ENCODE results near the gene HHIPL1.

The HHIPL1 gene

GRCh38 chr14:99696929-99697328 is 52.0 kb downstream of the HHIPL1 start:
- in situ Hi-C loops (cut with HindIII; ENCODE audit: low pct_ligation_motif_present, low sequenced_read_pairs) = no loop called here
- no peak for TF ChIP-seq CTCF (IDR thresholded peaks at IDR 0.05; ENCODE audit: low read depth, low read length, missing control alignments)
- Histone ChIP-seq H3K27ac (no peak overlapping the region), H3K4me3 (ENCODE audit: low read depth, low read length) (no peak overlapping the region), H3K27me3 (replicated peaks) (no peaks in the 10 kb centered on the region), H3K36me3 (replicated peaks) (no peaks in the 10 kb centered on the region)
- DNase-seq = no peak

GRCh38 chr14:99698236-99698635 is 53.3 kb downstream of the HHIPL1 start:
- in situ Hi-C loops (cut with HindIII; ENCODE audit: low pct_ligation_motif_present, low sequenced_read_pairs) = no loop called here

GRCh38 chr14:99698642-99699041 is 53.7 kb downstream of the HHIPL1 start:
- in situ Hi-C loops (cut with HindIII; ENCODE audit: low pct_ligation_motif_present, low sequenced_read_pairs) = no loop called here
- H3K27me3 ChIP-seq (replicated peaks) = no peaks in the 10 kb centered on the region

More at GRCh38 chr14:99698236-99698635, 53.3 kb downstream of the HHIPL1 start:
- H3K27me3 ChIP-seq (replicated peaks) = no peaks in the 10 kb centered on the region
- no peak for TF ChIP-seq CTCF (IDR thresholded peaks at IDR 0.05; ENCODE audit: low read depth, low read length, missing control alignments)
- H3K4me3 ChIP-seq (ENCODE audit: low read depth, low read length) = no peak overlapping the region
- no peak overlapping the region for H3K27ac ChIP-seq
- no peaks in the 10 kb centered on the region for H3K36me3 ChIP-seq (replicated peaks)
- DNase-seq = no peak

GRCh38 chr14:99699085-99699760 is 54.3 kb downstream of the HHIPL1 start:
- no peak for DNase-seq
- Histone ChIP-seq H3K36me3 (replicated peaks) (no peaks in the 10 kb centered on the region), H3K27me3 (replicated peaks) (no peaks in the 10 kb centered on the region), H3K4me3 (ENCODE audit: low read depth, low read length) (no peak overlapping the region), H3K27ac (no peak overlapping the region)
- TF ChIP-seq CTCF (IDR thresholded peaks at IDR 0.05; ENCODE audit: low read depth, low read length, missing control alignments) = no peak
- in situ Hi-C loops (cut with HindIII; ENCODE audit: low pct_ligation_motif_present, low sequenced_read_pairs) = no loop called here

More at GRCh38 chr14:99698642-99699041, 53.7 kb downstream of the HHIPL1 start:
- Histone ChIP-seq H3K4me3 (ENCODE audit: low read depth, low read length) (no peak overlapping the region), H3K36me3 (replicated peaks) (no peaks in the 10 kb centered on the region), H3K27ac (no peak overlapping the region)
- no peak for DNase-seq
- TF ChIP-seq CTCF (IDR thresholded peaks at IDR 0.05; ENCODE audit: low read depth, low read length, missing control alignments) = no peak

- no peak overlapping the region for H3K4me3 ChIP-seq (ENCODE audit: low read depth, low read length)
- H3K36me3 ChIP-seq (replicated peaks) = no peaks in the 10 kb centered on the region
- in situ Hi-C loops (cut with HindIII; ENCODE audit: low pct_ligation_motif_present, low sequenced_read_pairs) = loop anchor here (25.0 kb wide), 1 partner anchor 187 kb away; no protein-coding TSS in a partner anchor
- no peak overlapping the region for H3K27ac ChIP-seq
- H3K27me3 ChIP-seq (replicated peaks) = no peaks in the 10 kb centered on the region
- no peak for DNase-seq
- TF ChIP-seq CTCF (IDR thresholded peaks at IDR 0.05; ENCODE audit: low read depth, low read length, missing control alignments) = no peak
Measured at GRCh38 chr14:99699861-99700260, 54.9 kb downstream of the HHIPL1 start.

- no peak for TF ChIP-seq CTCF (IDR thresholded peaks at IDR 0.05; ENCODE audit: low read depth, low read length, missing control alignments)
- no peaks in the 10 kb centered on the region for H3K36me3 ChIP-seq (replicated peaks)
- H3K27ac ChIP-seq = no peak overlapping the region
- DNase-seq = no peak
- H3K27me3 ChIP-seq (replicated peaks) = no peaks in the 10 kb centered on the region
- H3K4me3 ChIP-seq (ENCODE audit: low read depth, low read length) = no peak overlapping the region
- in situ Hi-C loops (cut with HindIII; ENCODE audit: low pct_ligation_motif_present, low sequenced_read_pairs) = loop anchor here (25.0 kb wide), 1 partner anchor 187 kb away; no protein-coding TSS in a partner anchor
Measured at GRCh38 chr14:99700379-99700778, 55.5 kb downstream of the HHIPL1 start.
